ENCODE measurements around the gene ACSS1.

Gene ACSS1

DNA sequence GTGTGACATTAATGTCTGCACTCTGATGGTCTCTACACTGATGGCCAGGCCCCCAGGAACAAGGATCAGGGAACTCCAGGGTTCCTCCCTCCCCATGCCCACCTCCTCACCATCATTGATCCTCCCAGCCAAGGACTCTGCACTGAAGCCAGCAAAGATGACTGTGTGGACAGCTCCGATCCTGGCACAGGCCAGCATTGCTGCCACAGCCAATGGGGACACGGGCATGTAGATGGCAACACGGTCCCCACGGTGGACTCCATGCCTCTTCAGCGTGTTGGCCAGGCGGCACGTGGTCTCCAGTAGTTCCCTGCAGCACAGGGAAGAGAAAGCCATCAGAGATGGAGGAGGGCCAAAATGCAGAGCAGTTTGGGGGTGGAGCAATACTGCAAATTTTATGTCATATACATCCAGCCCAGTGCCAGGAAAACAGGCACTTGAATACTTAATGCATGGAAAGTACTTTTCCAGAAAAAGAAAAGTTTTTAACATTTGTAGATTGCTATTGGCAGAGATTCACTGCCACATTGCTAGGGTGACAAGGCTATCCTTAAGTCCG is 27.2 kb downstream of the ACSS1 start:
- no peak for DNase-seq (ENCODE audit: low read depth)

DNA sequence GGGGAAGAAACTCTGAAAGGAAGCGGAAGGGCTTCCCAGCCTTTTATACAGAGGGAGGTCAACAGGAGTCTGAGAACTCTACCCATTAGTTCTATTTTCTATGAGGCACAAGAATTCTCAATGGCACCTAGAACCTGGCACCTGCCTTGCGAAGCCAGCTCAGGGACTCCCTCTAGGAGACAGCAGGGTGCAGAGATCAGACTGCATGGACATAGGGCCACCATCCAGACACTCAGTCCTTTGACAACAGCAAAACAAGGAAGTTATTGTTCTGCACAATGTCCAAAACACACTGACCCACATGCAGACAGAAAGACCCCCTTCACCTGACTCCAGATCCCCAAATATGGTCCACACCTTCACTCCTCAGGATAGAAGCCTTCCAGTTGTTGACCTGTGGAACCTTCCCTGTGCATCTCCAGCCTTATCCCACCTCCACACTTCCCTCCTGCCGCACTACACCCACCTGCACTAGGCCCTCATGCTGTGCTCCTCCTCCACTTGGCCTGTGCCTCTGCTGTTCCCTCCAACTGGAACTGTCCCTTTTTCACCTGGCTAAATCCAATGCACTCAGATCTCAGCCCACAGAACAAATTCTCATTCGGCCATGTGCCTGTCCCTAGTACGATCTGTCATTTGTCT is 27.8 kb downstream of the ACSS1 start:
- no peak for DNase-seq (ENCODE audit: low read depth)

DNA sequence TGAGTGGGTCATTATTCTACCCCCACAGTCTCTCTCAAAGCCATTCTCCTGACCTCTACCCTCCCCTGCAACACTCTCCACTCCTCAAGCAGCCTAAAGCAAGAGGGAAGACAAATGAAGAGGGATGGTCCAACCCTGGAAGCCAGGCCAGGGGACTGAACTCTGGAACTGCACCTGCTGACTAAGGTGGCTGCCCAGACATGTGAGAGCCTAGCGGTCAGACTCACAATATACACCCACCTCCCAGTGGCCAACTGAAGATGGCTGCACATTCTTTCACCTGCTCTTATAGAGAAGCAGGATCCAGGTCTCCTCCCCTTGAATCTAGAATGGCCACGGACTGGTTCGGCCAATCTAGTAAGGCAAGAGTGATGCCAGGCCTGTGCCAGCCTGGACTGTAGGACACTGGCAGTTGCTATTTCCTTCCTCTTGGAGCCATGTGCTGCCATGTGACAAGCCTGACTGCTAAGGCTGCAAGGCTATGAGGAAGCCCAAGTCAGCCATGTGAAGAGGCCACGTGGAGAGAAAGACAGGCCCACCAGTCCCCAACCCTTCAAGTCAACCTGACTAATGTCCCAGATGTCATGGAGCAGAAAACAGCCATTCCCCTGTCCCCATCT is 31.8 kb downstream of the ACSS1 start:
- no peak for DNase-seq (ENCODE audit: low read depth)

DNA sequence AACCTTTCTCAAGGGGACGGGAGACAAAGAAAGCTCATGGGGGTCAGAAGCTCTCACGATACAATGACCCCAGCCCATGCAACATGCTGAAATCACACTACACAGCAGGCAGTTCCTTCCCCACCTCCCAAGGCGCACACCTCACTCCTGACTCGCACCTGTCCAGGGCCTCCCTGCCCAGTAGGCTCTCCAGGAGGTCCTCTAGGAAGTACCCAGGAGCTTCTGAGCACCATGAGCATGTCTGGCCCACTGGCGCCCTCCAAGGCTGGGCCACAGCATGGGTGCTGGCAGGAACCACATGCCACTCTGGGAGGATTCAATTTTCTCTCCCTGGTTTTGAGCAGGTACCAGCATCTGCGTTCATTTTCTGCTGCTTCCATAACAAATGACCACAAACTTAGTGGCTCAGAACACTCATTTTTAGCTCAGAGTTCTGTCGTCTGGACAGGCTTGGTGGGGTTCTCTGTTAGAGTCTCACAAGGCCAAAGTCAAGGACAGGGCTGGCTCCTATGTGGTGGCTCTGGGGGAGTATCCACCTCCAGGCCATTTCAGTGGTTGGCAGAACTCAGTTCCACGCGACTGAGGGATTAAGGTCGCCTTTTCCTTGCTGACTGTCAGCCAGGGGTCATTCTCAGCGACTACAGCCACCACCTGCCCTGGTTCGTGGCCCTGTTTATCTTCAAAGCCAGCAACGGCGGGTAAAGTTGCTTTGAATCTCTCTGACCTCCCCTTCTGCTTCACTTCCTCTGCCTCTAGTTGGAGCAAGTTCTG is 32.7 kb downstream of the ACSS1 start:
- DNase-seq (ENCODE audit: low read depth): no peak

DNA sequence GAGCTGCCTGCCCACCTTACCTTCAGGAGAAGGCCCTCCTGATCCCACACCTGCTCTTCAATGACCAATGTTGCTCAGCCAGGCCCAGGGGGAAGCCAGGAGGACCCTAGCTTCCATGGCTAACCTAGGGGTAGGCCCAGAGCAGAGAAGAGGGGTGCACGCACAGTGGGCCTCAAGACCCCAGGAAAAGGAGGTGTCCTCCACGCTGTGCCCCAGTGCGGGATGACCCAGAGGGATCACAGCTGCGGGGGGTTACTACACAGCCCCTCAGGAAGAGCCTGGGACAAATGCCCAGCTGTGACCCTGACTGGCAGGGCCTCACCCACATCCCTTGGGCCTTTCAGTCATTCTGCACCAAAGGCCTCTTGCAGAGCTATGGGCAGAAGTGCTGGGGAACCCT is 33.8 kb downstream of the ACSS1 start:
- DNase-seq (ENCODE audit: low read depth): no peak

DNA sequence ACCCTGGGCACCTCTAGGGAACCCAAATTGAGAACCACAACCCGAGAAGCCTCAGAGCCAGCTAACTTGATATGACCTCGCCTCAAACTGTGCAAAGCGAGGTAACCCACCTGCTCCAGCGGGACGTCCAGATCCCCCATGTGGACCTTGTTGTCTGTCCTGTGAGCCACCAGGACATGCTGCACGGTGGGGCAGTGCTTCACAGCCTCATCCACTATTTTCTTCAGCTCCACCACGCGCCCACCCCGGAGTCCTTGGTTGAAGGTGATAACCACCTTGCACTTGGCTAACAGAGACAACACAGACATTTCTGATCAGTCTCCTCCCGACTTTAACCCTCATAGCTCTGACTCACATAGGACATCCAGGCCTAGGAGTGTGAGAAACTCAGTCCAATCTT is 34.6 kb downstream of the ACSS1 start:
- DNase-seq (ENCODE audit: low read depth): no peak

DNA sequence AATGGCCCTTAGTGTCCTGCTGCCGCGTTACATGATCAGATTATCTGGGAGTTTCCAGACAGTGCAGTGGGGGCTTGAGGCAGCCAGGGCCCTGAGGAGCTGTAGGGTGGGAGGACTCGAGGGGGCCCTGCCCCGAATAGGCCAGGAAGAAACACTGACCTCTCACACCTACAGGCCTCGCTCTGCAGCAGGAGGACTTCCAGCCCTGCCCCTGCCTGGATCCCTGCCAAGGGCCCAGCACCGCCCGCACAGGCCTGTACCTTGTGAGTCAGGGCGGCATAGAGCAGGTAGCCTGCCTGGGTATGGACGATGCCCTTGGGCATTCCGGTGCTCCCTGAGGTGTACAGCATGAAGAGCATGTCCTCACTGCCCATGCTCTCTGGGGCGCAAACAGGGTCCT is 35.3 kb downstream of the ACSS1 start:
- no peak for DNase-seq (ENCODE audit: low read depth)

DNA sequence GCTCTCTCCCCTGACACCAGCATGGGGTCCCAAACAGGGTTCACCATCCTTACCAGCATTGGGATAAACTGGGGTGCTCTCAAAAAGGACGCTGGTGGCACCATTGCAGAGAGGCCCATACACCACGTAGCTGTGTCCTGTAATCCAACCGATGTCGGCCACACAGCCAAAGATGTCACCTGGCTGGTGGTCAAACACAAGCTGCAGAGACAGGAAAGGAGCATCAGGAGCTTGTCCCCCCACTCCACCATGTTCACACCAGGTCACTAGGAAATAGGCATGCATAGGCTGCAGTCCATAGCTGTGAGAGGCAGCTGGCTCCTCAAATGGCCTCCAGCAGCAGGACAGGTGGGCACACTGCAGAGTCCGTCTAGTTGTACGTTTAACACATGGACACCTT is 36.6 kb downstream of the ACSS1 start:
- no peak for DNase-seq (ENCODE audit: low read depth)

DNA sequence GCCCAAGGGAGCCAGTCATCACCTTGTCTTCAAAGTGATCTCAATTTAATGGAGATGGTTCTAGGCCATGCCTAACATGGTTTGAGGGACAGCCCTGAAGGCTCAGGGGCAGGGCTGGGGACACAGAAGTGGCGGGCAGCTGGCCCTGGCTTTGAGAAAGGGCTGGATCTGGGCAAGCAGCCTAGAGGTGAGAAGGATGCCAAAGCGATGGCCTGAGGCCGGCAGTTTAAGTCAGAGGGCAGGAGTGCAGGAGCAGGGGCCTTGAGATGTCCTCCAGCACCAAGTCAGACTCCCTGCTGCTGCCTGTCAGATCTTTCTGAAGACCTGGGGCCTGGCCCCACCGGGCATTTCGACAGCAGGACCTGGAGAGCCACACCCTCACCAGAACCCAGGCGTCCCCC is 37.0 kb downstream of the ACSS1 start:
- no peak for DNase-seq (ENCODE audit: low read depth)

DNA sequence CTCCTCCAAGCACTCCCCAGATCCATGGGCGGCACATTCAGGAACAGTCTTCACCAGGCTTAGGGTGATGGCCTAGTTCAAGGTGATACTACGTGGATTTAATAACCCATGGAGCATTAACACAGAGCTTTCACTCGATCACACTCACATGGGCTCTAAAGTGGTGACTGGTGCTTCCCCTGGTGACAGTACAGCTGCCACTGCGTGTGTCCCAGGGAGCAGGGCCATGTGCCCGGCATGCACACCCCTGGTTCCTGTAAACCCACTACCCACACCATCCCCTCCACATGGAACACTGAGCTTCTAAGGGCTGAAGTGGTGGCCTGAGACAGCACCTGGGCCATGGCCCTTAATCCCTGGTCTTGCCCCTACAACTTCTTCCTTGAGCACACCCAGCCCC is 37.6 kb downstream of the ACSS1 start:
- DNase-seq (ENCODE audit: low read depth): no peak

DNA sequence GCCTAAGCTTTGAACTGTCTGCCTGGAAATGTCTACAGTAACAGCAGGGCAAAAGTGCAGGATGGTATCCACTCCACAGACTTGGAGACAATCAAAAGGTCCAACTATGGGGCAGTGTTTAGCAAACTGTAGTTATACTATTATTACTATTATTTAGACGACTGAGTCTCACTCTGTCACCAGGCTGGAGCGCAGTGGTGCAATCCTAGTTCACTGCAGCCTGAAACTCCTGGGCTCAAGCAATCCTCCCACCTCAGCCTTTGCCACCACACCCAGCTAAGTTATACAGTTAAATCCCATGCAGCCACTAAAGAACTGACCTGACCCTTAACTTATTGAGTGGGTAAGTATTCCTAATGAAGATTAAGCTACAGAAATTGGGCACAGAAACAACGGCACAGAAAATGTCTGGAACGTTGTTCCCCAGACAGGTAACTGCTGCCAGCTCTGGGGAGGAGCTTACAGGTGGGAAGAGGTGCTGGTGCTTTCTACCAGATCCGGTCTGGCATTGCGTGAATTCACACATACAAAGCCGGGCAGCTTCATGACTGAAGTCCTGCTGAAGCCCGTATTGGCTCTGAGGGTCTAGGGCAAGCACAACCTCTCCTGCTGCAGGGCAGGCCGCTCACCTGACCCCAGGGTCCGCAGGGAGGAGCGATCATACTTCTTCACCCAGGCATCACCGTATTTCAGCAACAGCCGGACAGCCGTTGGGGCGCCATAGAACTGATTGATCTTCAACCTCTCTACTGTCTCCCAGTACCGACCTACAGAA is 38.4 kb downstream of the ACSS1 start:
- DNase-seq (ENCODE audit: low read depth): no peak

DNA sequence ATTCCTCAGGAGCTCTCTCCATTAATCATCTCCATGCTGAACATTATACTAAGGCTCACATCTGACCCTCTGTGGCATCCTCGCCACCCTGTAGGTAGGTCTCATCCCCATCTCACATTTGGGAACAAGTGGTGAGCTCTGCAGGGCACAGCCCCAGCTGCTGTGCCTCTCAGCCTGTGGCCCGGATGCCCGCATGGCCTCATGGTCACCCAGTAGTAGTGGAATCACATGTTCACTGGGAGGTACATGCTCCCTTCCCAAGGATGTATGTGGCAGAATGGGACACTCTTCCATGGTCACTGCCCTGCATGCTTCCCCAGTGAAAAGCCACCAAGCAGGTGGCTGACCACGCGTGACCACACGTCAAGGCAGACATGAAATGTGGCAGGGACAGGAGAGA is 39.1 kb downstream of the ACSS1 start:
- DNase-seq (ENCODE audit: low read depth): no peak

DNA sequence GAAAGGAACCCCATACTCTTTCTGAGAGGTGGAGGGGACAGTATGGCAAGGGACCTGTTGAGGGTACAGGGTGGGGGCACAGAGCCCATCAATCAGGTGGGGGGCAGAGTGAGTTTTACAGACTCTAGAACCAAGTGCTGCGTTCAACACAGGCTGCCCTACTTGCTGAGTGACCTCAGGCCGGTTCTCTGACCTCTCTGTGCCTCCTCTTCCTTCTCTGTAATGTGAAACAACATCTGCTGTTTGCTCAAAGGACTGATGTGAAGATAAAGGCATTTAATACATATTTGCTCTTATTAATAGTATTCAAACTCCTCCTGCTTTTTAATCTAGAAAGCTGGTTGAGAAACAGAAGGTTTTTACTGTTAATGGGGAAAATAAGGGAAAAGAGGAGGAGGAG is 39.5 kb downstream of the ACSS1 start:
- DNase-seq (ENCODE audit: low read depth): no peak

DNA sequence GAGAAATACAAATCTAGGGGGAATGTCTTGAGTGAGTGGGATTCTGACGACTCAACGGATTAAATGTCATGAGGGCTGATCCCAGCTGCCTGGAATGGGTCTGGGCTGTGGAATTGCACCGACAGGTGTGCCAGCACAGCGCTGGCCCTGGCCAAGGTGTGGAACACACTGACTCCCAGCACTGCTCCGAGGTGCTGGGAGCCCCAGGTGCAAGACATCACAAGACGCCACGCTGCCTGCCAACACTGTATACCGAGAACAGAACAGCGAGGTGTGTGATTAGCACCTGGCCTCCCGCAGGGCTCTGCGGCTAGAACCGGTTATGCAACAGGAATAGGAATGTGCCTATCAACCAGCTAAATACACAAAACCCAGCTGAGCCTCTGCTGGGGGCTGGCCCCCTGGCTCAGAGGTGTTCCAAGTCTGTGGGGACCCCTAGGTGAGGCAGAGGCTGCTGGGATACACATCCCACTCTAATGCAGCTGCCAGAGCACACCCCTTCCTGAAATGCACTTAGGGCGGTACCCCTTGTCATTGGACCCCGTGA is 40.6 kb downstream of the ACSS1 start:
- no peak for DNase-seq (ENCODE audit: low read depth)

DNA sequence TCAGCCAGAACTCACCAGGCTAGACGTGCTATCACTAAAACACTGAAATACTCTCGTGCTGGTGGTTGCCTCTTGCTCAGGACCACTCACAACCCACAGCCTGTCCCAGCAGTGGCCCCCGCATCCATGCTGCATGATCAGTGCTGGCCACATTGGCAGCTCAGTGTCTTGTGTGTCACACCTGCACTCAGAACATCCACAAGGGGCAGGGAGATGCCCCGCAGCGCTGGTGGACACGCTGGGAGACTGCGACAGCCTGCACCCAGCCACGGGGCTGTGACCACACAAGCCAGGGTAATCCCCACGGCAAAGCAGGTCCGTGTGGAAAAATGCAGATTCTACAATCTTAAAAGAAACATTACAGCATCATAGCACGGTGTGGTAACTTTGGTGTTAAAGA is 41.5 kb downstream of the ACSS1 start:
- no peak for DNase-seq (ENCODE audit: low read depth)

DNA sequence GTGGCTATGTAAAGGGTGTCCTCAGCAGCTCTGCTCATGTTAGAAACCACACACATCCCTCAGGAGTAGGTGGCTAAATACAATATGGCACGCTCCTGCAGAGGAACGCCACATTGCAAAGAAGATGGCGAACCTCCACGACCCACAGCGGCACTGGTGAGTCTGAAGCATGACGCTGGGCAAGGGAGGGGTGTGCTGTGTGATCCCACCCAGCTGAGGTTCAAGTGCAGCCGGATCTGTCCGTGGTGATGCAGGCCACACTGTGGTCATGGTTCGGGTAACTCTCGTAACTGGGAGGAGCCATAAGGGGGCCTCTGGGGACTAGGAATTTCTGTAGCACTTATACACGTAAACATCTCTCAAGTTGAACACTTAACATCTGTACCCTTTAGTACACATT is 42.0 kb downstream of the ACSS1 start:
- DNase-seq (ENCODE audit: low read depth): no peak

DNA sequence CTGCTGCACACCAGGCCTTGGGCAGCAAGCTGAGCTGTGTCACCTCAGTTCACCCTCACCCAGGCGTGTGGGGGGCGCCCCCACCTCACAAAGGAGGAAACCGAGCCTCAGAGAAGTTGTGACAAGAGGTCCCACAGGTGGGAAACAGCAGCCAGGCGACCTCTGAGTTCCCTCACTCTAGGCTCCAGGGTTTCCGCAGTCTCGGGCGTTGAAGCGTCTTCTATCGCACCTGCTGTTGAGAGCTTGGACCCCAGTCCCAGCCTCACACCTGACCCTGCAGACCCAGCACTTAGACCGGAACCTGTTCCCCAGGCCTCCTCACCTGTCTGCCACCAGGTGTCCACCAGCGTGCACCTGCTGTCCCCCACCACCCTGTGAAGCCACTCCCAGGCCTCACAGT is 43.1 kb downstream of the ACSS1 start:
- no peak for DNase-seq (ENCODE audit: low read depth)

DNA sequence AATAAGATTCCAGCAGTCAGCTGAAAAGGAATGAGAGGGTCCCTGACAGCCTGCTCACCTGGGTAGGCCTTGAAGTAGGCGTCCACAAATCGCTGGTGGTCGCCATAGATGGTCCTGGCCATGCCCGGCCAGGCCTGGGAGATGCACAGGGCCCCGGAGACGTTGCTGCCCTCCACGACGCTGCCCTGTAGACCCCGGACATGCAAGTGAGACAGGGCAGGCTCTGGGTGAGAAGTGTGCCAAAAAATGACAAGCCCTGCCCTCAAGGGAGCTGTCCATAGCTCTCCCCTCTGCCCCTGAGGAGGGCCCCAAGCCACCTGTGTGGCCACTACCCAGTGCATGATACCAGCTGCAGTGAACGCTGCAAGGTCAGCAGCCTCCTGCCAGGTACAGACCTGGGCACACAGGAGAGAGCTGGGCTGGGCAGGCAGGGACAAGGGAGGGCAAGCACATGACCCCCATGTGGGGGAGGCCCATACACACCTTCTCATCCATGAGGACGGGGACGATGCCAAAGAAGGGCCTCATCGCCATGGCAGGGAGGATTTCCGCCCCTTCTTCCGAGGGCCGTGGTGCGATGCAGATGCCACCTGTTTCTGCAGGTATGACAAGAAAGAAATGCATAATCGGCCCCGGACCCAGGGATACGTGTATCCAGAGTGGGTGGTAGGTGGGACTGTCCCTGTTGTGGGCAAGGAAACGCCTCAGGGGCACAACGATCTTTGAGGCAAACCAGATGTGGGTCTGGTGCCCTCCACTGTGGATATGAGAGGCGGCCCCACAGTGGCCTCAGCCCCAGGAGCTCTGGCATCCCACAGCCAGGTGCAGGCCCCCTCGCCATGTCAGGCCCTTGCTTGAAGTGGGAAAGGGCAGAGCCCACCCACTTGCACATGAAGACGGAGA is 44.2 kb downstream of the ACSS1 start:
- DNase-seq (ENCODE audit: low read depth): no peak

DNA sequence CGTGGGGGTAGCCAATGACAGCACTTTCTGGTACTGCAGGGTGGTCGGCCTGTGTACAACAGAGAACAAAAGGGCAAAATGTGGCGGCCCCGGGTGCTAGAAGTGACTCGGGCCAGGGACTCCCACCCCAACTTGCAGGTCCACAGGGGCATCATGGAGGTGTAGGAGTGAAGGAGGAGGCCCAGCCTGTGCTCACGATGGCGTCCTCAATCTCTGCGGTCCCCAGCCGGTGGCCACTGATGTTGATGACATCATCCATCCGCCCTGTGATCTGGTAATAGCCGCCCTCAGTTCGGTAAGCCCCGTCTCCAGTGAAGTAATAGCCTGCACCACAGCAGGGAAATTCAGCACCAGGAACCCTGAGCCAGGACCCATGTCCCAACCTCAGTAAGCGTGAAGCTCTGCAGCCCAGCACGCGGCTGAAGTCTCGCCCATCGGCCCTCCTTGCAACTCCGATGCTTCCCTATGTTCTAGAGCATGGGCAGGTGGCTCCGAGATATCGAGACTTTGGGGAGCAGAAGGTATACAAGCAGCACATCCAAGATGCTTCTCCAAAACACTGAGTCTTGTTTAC is 45.2 kb downstream of the ACSS1 start:
- no peak for DNase-seq (ENCODE audit: low read depth)

DNA sequence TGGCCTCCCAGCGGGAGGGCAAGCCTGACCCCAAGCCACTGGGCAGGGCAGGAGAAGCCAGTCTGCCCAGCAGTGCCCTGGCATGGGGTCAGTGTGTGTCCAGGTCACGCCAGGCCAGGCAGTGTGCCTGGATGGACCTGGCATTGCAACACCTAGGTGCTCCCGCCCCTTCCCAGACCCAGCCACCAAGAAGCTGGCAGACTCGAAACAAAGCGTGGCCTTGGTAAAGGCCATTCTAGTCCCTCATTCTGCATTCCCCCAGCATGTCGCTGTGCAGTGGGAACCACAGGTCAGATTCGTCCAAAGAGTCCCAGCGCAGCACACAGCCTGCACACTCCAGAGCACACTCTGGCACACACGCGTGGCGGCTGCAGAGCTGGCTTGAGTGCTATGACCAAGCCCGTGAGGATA is 46.1 kb downstream of the ACSS1 start:
- no peak for DNase-seq (ENCODE audit: low read depth)

DNA sequence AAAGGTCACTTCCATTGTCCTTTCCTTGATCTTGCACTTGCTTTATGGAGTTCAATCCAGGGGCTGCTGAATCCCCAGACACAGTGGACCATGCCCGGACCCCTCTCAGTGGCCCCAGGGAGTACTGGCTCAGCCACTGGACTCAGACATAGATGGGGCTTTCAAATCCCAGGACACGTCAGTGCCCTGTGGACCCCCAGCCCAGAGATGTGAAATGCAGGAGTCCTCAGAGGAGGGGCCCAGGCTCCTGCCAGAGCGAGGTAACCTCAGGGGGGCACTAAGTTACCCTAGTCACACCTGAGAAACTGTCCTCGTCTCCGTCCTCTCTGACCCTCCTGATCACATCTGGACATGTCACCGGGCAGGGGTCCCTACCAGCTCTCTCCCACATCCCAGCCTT is 46.7 kb downstream of the ACSS1 start:
- no peak for DNase-seq (ENCODE audit: low read depth)

All from activated T-helper 1 cell treated with Interleukin-2 at 50 U/mL for 16 hours (primary cell).